ENCODE measurements around the gene JAKMIP1.

The JAKMIP1 gene

DNA sequence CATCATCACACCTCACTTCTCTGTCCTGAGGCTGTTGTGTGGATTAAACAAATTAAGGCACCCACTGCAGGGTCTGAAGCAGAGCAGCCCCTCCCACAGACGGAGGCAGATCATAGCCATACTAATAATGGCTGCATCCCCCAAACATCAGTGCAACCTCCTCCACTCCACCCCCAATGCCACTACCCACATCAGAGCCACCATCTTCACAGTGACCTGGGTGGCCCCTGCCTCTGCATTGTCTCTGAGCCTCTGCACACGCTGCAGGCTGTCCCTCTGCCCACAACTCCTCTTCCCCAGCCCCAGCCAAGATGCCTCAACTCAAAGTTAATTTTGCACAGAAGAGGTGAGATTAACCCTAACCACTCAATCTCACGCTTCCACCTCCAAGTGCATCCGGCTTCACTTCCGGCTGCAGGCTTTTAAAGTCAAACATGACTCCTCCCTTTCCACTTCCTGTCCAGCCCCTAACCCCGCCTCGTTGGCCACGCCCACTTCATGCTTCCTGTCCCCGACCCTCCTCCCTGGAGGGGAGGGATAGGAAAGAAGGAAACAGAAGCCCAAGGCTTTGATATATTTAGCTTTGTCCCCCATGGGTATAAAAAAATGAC, 22.7 kb downstream of the JAKMIP1 start:
- DNase-seq, result no peak

DNA sequence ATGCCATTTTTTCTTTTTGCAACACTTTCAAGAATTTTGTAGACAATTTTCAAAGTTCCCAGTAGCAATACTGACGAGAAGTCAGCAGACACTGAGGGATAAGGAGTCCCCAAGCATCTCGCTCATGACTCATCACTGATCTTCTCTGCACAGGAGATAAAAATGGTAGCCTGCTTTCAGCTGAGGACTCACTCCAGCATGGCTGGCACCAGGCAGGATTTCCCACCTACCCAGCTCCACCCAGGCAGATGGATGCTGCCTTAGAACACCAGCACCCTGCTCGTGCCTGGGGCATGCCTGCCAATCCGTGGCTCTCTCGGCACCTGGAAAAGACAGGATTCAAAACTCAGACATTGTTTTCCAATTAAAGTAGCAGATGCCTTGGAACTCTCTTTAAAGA, 24.9 kb downstream of the JAKMIP1 start:
- no peak for DNase-seq

DNA sequence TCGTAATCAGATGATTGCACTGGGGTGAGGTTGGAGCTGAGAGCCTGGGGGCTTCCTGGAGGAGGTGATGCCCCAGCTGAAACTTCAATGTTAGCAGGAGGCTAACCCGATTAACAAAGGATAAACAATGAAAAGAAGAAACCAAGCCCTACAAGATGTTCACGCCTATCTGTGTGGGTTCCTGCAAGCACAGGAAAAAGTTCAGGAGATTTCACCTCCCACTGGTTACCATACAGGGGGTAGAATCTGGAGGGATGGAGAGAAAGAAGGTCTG, 27.5 kb downstream of the JAKMIP1 start:
- DNase-seq, result no peak

DNA sequence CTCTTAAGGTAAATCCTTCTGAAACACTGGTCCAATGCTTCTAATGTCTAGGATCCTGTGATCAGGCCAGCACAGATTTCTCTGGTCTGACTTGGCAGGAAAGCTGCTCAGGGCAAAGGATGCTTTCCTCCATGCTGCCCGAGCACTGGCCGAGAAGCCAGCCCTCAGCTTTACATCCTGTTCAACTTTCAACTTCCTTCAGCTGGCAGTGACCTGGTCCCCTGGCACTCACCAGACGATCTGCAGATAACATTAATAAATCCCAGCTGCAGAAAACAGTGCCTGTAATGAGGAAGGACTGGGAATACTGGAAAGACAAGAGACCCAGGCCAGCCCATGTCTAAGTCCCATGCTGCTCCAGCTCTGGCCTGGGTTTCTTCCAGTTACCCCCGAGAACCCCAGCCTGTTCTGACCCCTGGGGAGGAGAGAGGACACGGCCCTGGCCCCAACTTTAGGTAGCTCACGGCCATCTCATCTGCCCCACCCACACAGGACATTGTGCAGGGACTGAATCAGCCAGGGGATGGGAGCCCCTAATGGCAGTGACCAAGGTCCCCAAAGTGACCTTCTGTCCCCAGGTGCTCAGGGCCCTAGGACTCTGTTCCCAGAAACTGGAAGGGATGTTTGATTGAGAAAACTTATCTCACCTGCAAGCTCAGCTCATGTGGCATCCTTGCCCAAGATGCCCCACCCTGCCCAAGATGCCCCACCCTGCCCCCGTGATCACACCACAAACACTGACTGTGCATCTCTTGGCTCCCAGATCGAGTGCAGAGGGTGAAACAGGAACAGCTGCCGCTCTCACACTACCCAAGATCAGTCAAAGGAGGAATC, 28.0 kb downstream of the JAKMIP1 start:
- no peak for DNase-seq

DNA sequence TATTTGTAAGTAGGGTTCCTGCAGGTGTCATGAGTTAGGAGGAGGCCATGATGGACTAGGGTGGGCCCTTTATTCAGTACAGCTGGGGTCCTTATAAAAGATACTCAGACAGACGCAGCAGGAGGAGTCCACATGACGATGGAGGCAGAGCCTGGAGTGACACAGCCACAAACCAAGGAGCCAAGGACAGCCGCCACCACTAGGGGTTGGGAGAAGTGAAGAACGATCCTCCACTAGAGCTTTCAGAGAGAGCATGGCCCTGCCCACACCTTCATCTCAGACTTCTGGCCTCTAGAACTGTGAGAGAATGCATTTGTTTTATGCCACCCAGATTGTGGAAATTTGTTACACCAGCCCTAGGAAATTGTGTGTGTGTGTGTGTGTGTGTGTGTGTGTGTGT, 31.1 kb downstream of the JAKMIP1 start:
- no peak for DNase-seq

DNA sequence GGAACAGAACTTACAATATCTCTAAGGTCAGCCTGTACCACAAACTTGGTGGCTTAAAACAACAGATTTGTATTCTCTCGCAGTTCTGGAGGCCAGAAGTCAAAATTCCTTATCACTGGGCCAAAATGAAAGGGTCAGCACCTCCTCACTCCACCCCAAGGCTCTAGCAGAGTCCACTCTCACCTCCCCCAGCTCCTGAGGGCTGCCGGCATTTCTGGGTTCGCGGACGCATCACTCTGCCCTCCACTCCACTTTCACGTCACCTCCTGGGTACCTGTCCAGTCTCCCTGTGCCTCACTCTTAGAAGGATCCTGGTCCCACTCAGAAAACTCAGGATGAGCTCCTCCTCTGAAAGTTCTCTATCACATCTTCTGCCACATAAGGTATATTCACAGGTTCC, 34.6 kb downstream of the JAKMIP1 start:
- DNase-seq, result no peak

DNA sequence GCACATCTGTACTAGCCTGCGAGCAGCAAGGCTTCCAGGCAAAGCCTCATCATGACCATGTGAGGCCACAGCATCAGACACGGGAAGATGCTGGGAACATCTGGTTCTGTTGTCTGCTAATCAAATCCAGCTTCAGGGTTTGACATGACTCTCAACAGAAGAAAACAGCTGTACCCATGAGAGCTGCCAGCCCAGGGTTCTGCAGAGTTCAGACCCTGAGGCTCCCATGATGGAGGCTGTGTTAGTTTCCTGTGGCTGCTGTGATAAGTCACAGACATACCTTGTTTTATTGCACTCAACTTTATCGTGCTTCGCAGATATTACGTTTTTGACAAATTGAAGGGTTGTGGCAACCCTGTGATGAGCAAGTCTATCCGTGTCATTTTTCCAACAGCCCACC, 37.5 kb downstream of the JAKMIP1 start:
- DNase-seq, result no peak

DNA sequence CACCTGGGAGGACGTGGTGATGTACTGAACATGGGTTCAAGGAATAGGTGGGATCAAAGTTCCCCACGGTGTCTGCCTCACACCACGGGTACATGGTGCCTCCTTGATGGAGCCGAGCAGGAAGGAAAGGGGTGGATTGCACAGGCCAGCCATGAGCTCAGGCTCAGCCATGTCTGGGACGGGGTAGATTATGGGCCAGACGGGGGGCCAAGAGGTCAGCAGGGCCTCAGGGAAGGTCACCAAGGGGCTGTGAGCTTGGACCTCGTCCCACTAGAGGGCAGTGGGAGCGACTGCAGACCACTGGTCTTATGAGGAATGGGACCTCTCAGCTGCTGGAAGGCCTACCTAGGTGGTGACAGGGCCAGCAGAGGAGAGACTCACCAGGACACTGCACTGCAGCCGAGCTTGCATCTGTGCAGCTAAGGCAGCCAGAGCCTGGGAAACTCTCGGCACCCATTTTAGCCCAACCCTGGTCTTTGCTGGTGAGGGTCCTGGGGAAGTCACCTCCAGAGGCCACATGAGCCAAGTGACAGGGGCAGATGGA, 38.4 kb downstream of the JAKMIP1 start:
- DNase-seq, result no peak

DNA sequence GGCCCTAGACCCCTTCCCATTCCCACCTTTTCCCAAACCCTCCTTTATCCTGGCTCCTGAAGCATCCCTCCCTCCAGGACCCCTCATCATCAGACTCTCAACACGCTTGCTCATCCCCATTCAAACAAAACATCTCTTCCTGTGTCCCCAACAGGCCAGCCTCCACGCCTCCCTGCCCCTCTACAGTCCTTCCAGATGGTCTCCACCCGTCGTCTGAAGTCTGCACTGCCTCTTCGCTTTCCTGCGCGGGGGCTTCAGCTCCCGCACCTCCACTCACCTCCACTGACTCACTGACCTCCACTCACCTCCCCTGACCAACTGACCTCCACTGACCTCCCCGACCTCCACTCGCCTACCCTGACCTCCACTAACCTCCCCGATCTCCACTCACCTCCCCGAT, 39.8 kb downstream of the JAKMIP1 start:
- DNase-seq, result no peak

DNA sequence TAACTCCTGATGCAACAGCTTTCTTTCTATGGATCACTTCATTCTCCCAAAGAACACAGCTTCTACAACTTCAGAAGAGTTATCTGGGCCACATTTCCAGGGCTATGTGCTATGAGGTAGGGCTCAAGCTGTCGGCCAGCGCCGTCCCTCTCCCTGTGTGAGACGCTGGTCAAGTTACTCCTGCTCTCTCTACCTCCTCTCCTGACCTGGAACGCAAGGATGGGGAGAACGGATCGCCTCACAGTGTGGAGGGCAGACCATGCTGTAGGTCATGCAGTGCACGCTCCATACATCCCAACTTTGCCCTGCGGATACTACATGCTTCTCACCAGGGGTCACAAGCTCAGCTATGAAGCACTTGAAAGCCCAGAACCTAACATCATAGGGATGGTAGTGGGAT, 42.4 kb downstream of the JAKMIP1 start:
- no peak for DNase-seq

DNA sequence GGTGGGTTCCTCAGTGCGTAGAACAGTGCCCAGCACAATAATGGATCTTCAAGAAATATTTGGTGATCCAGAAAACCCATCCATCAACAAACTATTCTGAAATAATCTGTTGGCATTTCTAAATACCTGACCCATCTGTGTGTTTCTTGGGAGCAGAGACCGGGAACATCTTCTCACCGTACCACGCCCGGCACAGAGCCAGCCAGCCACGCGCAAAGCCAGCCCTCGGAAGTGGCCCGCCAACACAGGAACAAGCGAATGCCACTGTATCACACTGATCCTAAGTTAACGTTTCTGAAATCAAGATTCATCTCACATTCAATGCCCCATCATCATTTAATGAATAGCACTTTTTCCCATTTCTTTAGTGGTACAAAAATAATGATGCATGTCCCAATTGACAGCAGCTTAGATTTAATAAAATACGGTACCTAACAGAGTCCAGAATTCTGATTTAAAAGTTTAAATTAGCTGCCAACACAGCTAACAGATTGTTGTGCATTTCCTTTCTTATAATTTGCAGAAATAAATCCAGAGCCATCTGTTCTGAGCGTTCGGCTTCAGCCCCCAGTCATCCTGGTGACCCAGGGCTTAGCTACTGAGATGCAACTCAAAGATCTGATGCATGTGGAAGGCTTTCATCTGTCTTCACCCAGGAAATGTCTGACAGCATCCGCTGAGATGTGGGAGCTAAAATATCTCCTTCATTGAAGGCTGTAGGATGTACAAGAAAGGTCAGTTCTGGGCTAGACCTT, 44.2 kb downstream of the JAKMIP1 start:
- DNase-seq, result no peak

DNA sequence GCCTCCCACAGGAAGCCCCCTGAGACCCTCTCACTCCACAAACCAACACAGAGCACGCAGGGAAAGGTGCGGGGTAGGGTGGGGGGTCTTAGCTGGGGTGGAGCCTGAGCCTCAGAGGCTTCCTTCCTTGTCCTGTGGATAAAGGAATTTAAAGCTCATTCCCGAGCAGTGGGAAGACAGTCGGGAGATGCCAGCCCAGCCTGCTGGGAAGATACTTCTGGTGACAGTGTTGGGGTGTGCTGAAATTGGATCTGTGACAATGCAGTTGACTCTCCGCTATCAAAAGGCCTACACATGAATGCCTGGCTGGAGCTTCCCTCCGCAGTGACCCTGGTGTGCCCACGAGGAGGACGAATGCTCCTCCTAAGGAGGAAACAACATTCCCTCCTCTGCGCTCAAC, 45.5 kb downstream of the JAKMIP1 start:
- DNase-seq, result no peak

DNA sequence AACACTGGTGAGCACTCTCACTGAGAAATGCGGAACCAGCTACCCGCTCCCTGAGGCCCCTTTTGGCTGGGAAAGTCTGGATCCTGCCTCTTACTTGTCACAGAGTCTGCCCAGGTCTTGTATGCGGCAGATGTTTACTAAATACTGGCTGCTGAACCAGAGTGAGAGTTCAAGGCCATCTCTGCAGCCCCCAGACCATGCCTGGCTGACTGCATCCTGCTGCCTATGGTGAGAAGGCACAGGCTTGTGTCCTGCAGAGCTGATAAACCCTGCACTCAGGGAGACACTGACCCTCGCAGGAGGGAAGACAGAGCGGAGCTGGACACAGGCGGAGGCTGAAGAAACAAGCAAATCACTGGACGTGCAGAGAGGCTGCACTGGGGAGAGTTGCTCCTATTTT, 46.5 kb downstream of the JAKMIP1 start:
- DNase-seq, result no peak

DNA sequence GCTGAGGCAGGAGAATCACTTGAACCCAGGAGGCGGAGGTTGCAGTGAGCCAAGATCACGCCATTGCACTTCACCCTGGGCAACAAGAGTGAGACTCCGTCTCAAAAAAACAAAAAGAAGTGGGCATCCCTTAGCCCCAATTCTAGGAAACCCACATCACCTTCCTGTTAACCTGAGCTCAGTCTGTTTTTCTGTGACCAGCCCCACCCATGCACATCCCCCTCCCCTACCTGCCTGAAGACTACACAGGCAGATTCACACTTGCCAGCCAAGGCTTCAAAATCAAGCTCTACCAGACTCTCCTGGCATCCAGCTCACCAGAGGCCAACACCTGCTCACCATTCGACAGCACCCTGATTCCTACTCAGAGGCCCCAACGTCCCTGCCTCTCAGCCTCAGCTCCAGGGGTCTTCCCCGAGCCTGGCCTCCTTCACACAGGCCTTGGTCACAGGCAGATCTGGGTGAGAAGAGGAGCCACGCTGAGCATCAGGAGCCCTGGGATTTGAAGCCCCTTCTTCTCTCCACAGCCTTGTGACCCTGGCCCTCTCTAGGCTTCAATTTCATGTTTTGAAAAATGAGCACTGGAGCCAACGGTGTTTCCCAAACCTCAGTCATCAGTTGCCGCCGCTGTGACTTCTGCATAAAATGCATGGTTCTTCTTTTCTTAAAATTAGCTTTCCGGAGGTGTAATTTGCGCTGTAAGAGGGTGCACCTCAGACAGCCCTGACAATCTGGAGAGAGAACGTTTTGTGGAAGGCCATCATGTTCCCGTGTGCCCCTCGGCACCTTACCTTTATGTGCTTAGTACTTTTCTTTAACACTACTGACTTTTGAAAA, 47.3 kb downstream of the JAKMIP1 start:
- no peak for DNase-seq

DNA sequence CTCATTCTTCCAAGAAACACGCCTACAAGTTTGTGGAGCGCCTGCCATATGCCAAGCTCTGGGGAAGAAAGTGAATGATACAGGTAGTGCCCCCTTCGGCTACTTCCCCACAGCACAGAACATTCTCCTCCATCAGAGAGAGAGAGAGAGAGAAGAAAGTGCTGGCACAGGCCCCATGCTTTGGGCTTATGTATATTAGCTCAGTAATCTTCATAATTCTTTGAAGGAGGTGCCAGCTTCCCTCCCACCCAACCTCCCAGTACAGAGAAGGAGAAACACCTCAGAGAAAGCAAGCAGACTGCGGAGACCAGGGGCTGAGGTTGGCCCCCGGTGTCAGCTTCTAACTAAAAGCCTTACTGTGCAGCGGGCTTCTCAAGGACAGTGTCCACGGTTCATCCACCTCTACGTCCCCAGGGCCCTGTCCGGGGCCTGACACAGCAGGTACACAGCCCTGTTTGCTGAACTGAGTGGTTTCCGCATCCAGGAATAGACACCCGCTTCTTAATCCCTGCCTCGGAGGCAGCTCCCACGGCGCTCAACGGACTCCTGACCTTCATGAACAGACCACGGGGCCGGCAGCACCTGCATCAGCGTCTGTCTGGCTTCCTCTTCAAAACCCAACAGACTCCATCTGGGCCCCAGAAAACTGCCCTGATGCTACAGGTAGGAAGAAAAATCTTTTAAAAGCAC, 50.2 kb downstream of the JAKMIP1 start:
- no peak for DNase-seq

DNA sequence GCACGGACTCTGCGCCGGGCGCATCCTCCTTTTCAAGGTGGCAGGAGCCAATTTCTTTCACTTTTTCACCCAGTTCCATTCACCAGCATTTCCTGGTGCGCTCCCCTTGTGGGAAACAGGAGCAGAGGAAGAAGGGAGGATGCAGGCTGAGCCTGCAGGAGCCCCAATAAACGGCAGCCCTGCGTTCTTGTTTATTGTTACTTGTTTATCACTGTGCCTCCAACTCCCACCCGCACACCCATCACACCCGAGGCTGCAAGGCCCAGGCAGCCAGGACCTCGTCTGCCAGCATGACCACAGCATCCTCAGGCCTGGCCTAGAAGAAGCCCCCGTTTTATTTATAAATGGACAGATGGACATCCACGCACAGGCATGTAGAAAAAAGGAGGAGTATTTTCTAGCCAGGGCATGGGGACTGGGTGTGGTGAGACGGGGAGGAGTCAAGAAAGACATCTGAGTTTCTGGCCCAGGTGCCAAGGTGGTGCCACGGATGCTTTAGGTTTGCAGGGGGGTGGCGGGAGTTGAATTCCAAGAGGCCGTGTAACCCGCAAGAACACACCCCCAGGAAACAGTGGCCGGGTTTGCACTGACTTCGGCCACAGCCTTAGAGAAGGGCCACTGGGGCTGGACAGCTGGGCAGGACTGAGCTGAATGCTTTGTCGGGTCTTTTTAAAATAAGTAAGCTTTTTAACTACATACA, 51.7 kb downstream of the JAKMIP1 start:
- DNase-seq, result no peak

DNA sequence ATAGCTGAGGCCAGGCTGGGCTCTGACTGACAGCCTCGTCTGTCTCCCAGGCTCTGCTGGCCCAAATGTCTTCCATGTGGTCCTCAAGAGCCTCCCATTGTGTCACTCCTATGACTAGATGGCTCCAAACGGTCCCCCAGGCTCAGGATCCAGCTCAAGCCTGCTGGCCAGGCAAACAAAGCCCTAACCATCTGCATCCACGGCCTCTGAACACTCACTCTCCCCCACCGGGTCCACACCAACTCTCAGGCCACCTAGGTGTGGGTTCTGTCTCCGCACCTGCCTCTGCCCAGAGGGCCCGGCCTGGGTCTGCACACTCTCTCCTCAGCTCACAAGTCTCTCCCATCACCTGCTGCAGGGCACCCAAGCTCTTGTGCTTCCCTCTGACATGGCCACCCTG, 52.9 kb downstream of the JAKMIP1 start:
- DNase-seq, result no peak

DNA sequence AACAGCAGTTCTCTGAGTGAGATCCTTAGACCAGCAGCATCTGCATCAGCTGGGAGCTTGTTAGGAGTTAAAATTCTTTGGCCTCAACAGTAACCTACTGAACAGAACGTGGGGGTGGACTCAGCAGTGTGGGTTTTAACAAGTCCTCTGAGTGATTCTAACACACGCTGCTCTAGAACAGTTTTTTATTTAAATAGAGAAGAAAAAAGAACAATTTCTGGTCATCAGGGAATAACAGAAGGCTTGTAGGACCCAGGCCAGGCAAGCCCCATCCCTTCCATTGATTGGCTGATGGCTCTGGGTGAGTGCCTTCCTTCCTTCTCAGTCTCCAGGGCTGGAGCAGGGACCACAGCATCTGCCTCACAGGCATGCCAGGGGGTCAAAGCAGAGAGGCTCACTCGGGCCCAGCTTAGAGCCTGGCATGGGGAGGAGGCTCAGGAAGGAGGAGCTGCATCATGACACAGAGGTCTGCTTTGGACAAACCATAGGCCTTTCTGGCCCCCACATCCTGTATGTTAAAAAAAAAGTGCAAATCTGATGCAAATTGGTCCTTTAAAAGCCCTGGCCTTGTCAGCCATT, 56.7 kb downstream of the JAKMIP1 start:
- no peak for DNase-seq

DNA sequence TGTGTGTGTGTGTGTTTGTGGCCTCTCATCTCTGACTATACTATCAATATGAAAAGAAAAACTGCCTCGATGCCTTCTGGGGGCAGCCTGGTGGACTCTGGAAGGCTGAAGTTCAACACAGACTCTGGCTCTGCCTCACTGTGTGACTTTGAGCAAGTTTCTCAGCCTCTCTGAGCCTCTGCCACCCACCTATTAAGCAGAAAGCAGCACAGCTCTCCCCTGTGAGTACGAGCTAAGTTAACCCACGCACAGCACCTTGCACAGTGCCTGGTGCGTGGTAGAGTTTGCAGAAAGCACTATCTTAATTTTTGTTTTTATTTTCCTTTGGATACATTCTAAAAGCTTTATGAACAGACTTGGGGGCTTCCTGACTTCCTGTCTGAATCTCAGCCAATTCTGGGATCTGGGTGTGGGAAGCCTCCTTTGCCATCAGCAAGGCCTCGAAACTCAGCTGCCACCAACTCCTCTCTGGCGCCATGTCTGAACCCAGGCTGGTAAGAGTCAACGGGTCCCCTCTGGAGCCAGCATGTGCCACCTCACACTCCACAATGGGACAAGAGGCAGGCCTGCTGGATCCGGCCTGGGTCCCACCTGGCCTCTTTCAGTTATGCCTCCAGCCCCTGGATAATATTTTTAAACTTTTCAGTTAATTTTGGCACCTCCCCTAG, 57.3 kb downstream of the JAKMIP1 start:
- DNase-seq, result no peak

DNA sequence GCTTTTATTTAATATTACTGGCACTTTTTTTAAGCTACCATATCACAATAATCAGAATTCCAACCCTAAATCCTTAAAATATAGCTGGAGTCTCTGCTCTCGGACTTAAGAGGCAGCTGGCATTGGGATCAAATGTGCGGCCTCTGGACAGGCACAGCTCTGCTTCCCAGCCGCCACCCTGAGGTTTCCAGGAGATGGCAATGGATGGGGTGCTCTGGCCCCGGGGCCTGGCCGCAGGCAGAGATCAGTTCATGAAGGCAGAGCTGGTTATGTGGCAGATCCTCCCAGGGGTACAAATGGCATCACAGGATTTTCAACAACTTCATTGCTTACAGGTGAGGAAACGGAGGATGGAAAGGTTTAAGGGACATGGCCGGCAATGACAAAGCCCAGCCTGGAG, 57.8 kb downstream of the JAKMIP1 start:
- no peak for DNase-seq

DNA sequence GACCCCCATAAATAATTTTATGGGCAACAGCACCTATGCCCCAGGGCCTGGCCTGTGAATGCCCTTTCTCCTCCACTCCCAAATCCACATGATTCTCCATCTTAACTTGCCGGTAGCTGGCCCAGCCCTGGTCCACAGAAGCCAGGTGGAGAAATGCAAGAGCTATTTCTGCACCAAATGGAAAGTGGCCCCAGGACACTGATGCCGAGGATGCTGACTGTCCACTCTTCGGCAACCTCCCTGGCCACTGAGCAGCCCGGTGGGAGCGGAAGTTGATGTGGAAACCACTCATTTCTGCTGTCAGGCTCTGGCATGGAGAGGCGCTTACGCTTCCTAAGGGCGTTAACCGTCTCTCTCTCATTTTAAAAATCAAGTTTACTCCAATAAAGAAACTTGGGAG, 58.8 kb downstream of the JAKMIP1 start:
- no peak for DNase-seq
